T-cell (primary cell): ENCODE data around the gene CHD2. TPM values are rescaled to one million over a fixed set of nuclear protein-coding genes. Genes with fewer than 3 reads are reported as not detected.

ENCODE experiments used
- ATAC-seq, 4 experiments: fragments of 200-7000 bp in 3 of 4; fragments of 150-1000 bp in 1 of 4; cut with Tn5 transposase; replicated peaks in 1 of 4; 1 replicate in 3 of 4; 2 replicates in 1 of 4; pipeline ENCODE4 v1.10.0; 2021; ENCODE audit warnings: moderate library complexity in 3 of 4, mild to moderate bottlenecking in 2 of 4, moderate number of reproducible peaks in 1 of 4
- CTCF ChIA-PET, 2 donors: fragments of 300-600 bp; sonication (Branson Sonifier 250); formaldehyde crosslinking; loops; one replicate each; lab custom pipeline; 2022; ENCODE audit warnings: antibody characterized with exemption in 2 of 2; lab: Charles Lee
- POLR2A ChIA-PET, 2 donors: fragments of 300-600 bp; sonication (Branson Sonifier 250); formaldehyde crosslinking; loops; one replicate each; lab custom pipeline; 2022; ENCODE audit warnings: antibody characterized with exemption in 2 of 2; lab: Charles Lee
- DNase-seq, 35 experiments: peaks; one replicate each; pipeline versions ENCODE4 v3.0.0 to v3.0.0-alpha.2; 2013 to 2023
- H3K27ac ChIP-seq: one replicate; pipeline ENCODE4 v1.5.1; 2013; ENCODE audit warnings: low read length
- H3K27me3 ChIP-seq, 2 experiments: replicated peaks in 1 of 2; 1 replicate in 1 of 2; 2 replicates in 1 of 2; pipeline versions ENCODE4 v1.6.1 to v1.7.0; 2013; ENCODE audit warnings: low read length in 1 of 2, mixed read lengths in 1 of 2; ENCODE audit not compliant: control insufficient read depth in 2 of 2, insufficient read depth in 2 of 2; ENCODE audit errors: extremely low read depth in 1 of 2
- H3K36me3 ChIP-seq, 2 donors: 1 replicate in 1 of 2; 2 replicates in 1 of 2; pipeline versions ENCODE4 v1.6.1 to v1.7.0; 2013; ENCODE audit warnings: low read length in 1 of 2; ENCODE audit not compliant: control insufficient read depth in 2 of 2, insufficient read depth in 1 of 2; ENCODE audit errors: extremely low read depth in 1 of 2
- H3K4me1 ChIP-seq, 2 experiments: 1 replicate in 1 of 2; 2 replicates in 1 of 2; pipeline versions ENCODE4 v1.6.1 to v1.7.0; 2013; ENCODE audit warnings: low read length in 2 of 2, mixed read lengths in 1 of 2; ENCODE audit not compliant: insufficient read depth in 2 of 2, control insufficient read depth in 1 of 2; ENCODE audit errors: extremely low read depth in 1 of 2
- H3K4me3 ChIP-seq, 2 donors: 1 replicate in 1 of 2; 2 replicates in 1 of 2; pipeline versions ENCODE4 v1.5.1 to v1.7.0; 2013; ENCODE audit warnings: mild to moderate bottlenecking in 2 of 2, low read length in 1 of 2, moderate library complexity in 1 of 2; ENCODE audit not compliant: control insufficient read depth in 1 of 2; ENCODE audit errors: extremely low read depth in 1 of 2
- H3K9me3 ChIP-seq: 2 replicates; pipeline ENCODE4 v1.7.0; 2013
- H3K27ac Mint-ChIP-seq, 2 donors: one replicate each; pipeline ENCODE4 v1.8.0; 2020 to 2021; ENCODE audit warnings: mild to moderate bottlenecking in 2 of 2, mixed read lengths in 2 of 2
- H3K27me3 Mint-ChIP-seq, 2 donors: one replicate each; pipeline ENCODE4 v1.8.0; 2021 to 2022; ENCODE audit warnings: mixed read lengths in 2 of 2
- H3K36me3 Mint-ChIP-seq: one replicate; pipeline ENCODE4 v1.8.0; 2021; ENCODE audit warnings: mixed read lengths
- H3K4me1 Mint-ChIP-seq, 3 donors: one replicate each; pipeline ENCODE4 v1.8.0; 2020 to 2022; ENCODE audit warnings: mixed read lengths in 3 of 3, mild to moderate bottlenecking in 1 of 3
- H3K4me3 Mint-ChIP-seq, 3 donors: one replicate each; pipeline ENCODE4 v1.8.0; 2020 to 2022; ENCODE audit warnings: mild to moderate bottlenecking in 3 of 3, mixed read lengths in 3 of 3, moderate library complexity in 3 of 3
- H3K9me3 Mint-ChIP-seq, 3 donors: one replicate each; pipeline ENCODE4 v1.8.0; 2020 to 2022; ENCODE audit warnings: mixed read lengths in 3 of 3
- WGBS: methylation state at CpG from one replicate; pipeline ENCODE4 v1.1.5; 2013; ENCODE audit warnings: missing lambda C conversion rate; ENCODE audit not compliant: insufficient coverage; 5-methylcytosine and 5-hydroxymethylcytosine counted together
- total RNA-seq, 35 experiments: library from RNA in 6 of 35; stranded (reverse) in 6 of 35; fragments of 120-200 nt in 1 of 35; gene quantifications; one replicate each; pipeline versions ENCODE4 v1.2.1 to v1.2.4 and lab custom pipeline; 2013 to 2026

CHD2 gene
- total RNA-seq, 5 donors from 2014 or later (not counting 1 experiment from before 2014, with no cell fraction given) = 231 to 506 (median 266) TPM

DNA sequence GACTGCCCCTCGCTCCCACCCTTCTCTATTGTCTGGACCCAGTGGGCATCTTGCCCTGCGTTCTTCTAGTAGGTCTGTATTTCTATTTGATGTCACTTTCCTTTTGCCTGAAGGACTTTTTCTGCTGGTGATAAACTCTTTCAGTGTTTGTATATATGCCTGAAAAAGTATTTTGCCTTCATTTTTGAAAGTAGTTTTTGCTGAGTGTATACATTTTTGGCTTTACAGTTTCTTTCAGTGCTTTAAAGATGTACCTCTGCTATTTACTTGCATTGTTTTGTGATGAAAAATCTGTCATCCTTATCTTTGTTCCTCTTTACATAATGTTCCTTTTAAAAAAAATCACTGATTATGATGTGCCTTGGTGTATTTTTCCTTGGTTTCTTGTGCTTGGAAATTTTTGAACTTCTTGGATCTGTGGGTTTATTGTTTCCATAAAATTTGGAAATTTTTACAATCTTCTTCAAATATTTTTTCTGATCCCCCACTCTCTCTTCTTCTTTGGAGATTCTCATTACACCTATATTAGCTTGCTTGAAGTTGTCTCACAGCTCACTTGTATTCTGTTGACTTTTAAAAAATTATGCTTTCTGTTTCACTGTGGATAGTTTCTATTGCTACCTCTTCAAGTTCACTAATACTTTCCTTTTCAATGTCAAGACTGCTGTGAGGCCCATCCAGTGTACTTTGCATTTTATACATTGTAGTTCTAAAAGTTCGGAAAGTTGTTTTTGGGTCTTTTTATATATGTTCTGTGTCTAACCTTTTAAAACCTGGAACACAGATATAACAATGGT lies 121.0 kb downstream of the CHD2 start:
- DNase-seq = no peak
- peak in 2 of 4 experiments; percentile 24 to 35 for ATAC-seq
- Mint-ChIP-seq H3K36me3 (peaks cover 84% of the 10 kb centered on the region), H3K27me3 (no peaks in the 10 kb centered on the region), H3K4me1 (peaks cover 70 to 87% (median 79%) of the 10 kb centered on the region in 3 donors), H3K4me3 (no peak overlapping the region), H3K27ac (peak overlapping the region; percentile 83 to 87), H3K9me3 (no peaks in the 10 kb centered on the region)
- peaks cover 5 to 18% of the 10 kb centered on the region in 2 experiments for H3K4me1 ChIP-seq
- H3K4me3 ChIP-seq = no peak overlapping the region
- no peaks in the 10 kb centered on the region for H3K9me3 ChIP-seq
- H3K27me3 ChIP-seq = no peaks in the 10 kb centered on the region
- no CpG with 5 or more reads among the region's 3 CpGs for WGBS
- no peak overlapping the region for H3K27ac ChIP-seq
- CTCF ChIA-PET = interaction anchor here in 1 of 2 donors (0.8 to 1.2 kb wide), 2 partner anchors 98 to 1099 kb away, joined by 3 to 4 read pairs; no protein-coding TSS in a partner anchor
- POLR2A ChIA-PET = interaction anchor here in 1 of 2 donors (0.5 kb wide), 1 partner anchor 114 kb away, joined by 12 read pairs; no protein-coding TSS in a partner anchor
- peaks cover 25 to 97% of the 10 kb centered on the region in 2 donors for H3K36me3 ChIP-seq

DNA sequence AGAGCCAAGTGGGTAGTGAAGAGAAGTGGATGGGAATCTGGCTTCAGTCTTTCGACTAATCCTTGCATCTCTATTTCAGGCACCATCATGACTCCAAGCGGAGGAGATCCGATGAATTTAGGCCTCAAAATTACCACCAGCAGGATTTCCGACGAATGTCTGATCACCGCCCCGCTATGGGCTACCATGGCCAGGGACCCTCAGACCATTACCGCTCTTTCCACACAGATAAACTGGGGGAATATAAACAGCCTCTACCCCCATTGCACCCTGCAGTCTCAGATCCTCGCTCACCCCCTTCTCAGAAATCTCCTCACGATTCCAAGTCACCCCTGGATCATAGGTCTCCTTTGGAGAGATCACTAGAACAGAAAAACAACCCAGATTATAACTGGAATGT lies 124.2 kb downstream of the CHD2 start:
- H3K27ac ChIP-seq = no peak overlapping the region
- peaks cover 3 to 28% of the 10 kb centered on the region in 2 experiments for H3K4me1 ChIP-seq
- H3K4me3 ChIP-seq = no peak overlapping the region
- H3K9me3 ChIP-seq = no peaks in the 10 kb centered on the region
- peaks cover 33 to 83% of the 10 kb centered on the region in 2 donors for H3K36me3 ChIP-seq
- Mint-ChIP-seq H3K9me3 (no peaks in the 10 kb centered on the region), H3K27me3 (no peaks in the 10 kb centered on the region), H3K27ac (peak overlapping the region; percentile 47 to 84), H3K4me3 (no peak overlapping the region), H3K4me1 (peaks cover 57 to 70% (median 67%) of the 10 kb centered on the region in 3 donors), H3K36me3 (peaks cover 71% of the 10 kb centered on the region)
- H3K27me3 ChIP-seq = no peaks in the 10 kb centered on the region
- DNase-seq = no peak
- CTCF ChIA-PET = no interaction called here
- POLR2A ChIA-PET = no interaction called here
- no peak for ATAC-seq
- WGBS = 100% methylated on average over 9 of the region's 10 CpGs

DNA sequence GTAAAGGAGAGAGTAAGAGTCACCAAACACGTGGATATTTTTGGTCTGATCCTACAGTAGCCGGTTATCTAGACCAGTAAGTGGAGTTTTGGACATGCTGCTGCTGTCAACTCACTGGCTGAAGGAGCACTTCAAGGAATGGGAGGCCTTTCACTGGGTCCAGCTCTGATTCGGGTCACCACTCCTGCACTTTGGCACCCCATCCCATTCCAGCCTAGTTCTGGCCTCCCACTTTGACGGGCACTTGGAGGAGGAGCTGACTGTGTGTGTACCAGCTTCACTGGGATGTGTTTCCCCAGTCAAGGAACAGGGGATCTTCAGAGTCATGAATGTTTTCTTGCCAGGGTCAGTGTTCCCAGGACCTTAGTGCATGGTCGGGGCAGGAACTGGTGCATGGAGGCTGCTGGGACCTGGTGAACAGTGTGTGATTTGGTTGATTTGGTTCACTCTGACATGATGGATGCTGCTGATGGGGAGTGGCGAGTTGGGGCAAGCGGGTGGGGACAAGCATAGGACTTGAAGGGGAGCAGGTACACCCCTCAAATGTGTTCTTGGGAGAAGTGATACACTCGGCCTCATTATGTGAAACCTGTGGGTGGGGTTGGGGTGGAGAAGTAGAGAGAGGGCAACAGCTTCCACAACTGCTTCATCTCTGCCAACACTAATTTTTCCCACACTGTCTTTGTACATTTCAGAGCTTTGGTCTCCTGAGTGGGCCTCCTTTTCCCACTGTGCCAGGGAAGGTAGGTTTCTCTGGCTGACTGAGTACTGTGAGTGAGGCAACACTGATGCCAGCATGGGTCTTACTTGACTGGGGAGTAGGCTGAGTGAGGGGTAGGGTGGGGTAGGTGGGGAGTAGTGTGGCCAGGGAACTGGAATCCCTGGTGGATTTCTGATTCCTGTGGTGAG lies 124.8 kb downstream of the CHD2 start:
- peak overlapping the region; percentile 65 to 84 for H3K27ac Mint-ChIP-seq
- no peak for DNase-seq

DNA sequence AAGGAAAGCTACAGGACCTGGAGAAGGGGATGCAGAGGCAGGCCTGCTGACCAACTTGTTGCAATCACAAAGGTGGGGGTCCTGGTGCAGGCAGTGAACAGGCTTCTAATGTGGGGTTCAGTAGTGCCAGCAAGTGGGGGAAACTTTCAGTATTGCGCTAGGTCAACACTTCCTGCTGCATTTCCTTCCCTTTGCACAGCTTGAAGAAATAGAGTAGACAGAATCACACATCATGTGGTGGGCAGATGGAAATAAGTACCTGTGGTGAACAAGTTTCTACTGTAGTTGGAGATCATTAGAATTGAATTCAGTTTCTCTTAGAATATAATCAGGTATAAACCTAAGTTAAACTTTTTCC lies 125.5 kb downstream of the CHD2 start:
- POLR2A ChIA-PET = no interaction called here
- no peak for DNase-seq
- CTCF ChIA-PET = interaction anchor here in 1 of 2 donors (0.7 kb wide), 1 partner anchor 88 kb away, joined by 3 read pairs; no protein-coding TSS in a partner anchor
- Histone ChIP-seq H3K27ac (peak overlapping the region; percentile 35), H3K36me3 (peaks cover 28 to 70% of the 10 kb centered on the region in 2 donors), H3K27me3 (no peaks in the 10 kb centered on the region), H3K4me3 (no peak overlapping the region), H3K9me3 (no peaks in the 10 kb centered on the region), H3K4me1 (peaks cover 3 to 41% of the 10 kb centered on the region in 2 experiments)
- Mint-ChIP-seq H3K36me3 (peaks cover 59% of the 10 kb centered on the region), H3K4me1 (peaks cover 61 to 69% (median 69%) of the 10 kb centered on the region in 3 donors), H3K27ac (peak overlapping the region; percentile 65 to 84), H3K9me3 (no peaks in the 10 kb centered on the region), H3K27me3 (no peaks in the 10 kb centered on the region), H3K4me3 (no peak overlapping the region)
- whole genome bisulfite sequencing = 17% methylated on average over 1 of the region's 1 CpG
- ATAC-seq = no peak

More for the DNA sequence above, 124.8 kb downstream of the CHD2 start:
- no peaks in the 10 kb centered on the region for H3K27me3 Mint-ChIP-seq
- no peaks in the 10 kb centered on the region for H3K9me3 Mint-ChIP-seq
- H3K27me3 ChIP-seq = no peaks in the 10 kb centered on the region
- WGBS = 89% methylated on average over 4 of the region's 8 CpGs
- ATAC-seq = no peak
- H3K27ac ChIP-seq = peak overlapping the region; percentile 35
- peaks cover 61 to 69% (median 69%) of the 10 kb centered on the region in 3 donors for H3K4me1 Mint-ChIP-seq
- no peak overlapping the region for H3K4me3 Mint-ChIP-seq
- H3K4me3 ChIP-seq = no peak overlapping the region
- ChIA-PET CTCF (interaction anchor here in 1 of 2 donors (0.7 kb wide), 1 partner anchor 88 kb away, joined by 3 read pairs; no protein-coding TSS in a partner anchor), POLR2A (interaction anchor here in 1 of 2 donors (0.6 kb wide), 1 partner anchor 47 kb away, joined by 14 read pairs; no protein-coding TSS in a partner anchor)
- peaks cover 33 to 76% of the 10 kb centered on the region in 2 donors for H3K36me3 ChIP-seq
- no peaks in the 10 kb centered on the region for H3K9me3 ChIP-seq
- H3K4me1 ChIP-seq = peaks cover 3 to 35% of the 10 kb centered on the region in 2 experiments
- H3K36me3 Mint-ChIP-seq = peaks cover 65% of the 10 kb centered on the region

DNA sequence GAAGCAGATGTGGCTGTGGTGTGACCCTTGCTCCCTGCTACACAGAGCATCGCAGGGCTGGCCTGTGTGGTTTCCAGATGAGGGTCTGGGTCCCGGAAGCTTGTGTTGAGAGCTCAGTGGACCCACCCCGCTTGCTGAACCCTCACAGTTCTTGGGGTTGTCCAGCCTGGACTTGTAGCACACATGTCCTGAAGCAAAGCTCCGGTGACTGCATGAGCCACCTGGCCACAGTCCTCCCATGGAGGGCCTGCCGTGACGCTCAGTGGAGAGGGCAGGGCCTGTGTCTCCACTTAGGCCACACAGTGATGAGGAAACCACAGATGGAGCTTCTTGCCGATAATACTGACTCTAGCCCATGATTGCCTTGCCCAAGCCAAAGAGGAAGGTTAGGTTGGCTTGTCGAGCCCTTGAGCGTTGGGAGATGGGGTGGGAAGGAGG lies 126.3 kb downstream of the CHD2 start:
- H3K4me3 ChIP-seq = no peak overlapping the region
- no peak overlapping the region for H3K27ac ChIP-seq
- no peak for ATAC-seq
- no peaks in the 10 kb centered on the region for H3K9me3 Mint-ChIP-seq
- no peaks in the 10 kb centered on the region for H3K27me3 Mint-ChIP-seq
- 97% methylated on average over 7 of the region's 9 CpGs for WGBS
- H3K9me3 ChIP-seq = no peaks in the 10 kb centered on the region
- DNase-seq = no peak
- H3K27ac Mint-ChIP-seq = peak overlapping the region; percentile 48 to 84
- H3K36me3 ChIP-seq = peaks cover 28 to 62% of the 10 kb centered on the region in 2 donors
- peaks cover 0 to 7% of the 10 kb centered on the region in 2 experiments for H3K27me3 ChIP-seq
- ChIA-PET POLR2A (no interaction called here), CTCF (interaction anchor here in 1 of 2 donors (0.6 kb wide), 1 partner anchor 939 kb away, joined by 3 read pairs; no protein-coding TSS in a partner anchor)
- peaks cover 3 to 46% of the 10 kb centered on the region in 2 experiments for H3K4me1 ChIP-seq
- H3K36me3 Mint-ChIP-seq = peaks cover 52% of the 10 kb centered on the region
- peaks cover 61 to 63% (median 62%) of the 10 kb centered on the region in 3 donors for H3K4me1 Mint-ChIP-seq
- H3K4me3 Mint-ChIP-seq = no peak overlapping the region
